ENCODE results near the gene PIEZO1. TPM values are rescaled to one million over a fixed set of nuclear protein-coding genes. Genes with fewer than 3 reads are reported as not detected.

The PIEZO1 gene
- total and polyA plus RNA-seq, 9 of the 15 experiments (the other 6 are each of a cell fraction or from before 2014, with no cell fraction given): 3.6 to 432 (median 131) TPM

DNA sequence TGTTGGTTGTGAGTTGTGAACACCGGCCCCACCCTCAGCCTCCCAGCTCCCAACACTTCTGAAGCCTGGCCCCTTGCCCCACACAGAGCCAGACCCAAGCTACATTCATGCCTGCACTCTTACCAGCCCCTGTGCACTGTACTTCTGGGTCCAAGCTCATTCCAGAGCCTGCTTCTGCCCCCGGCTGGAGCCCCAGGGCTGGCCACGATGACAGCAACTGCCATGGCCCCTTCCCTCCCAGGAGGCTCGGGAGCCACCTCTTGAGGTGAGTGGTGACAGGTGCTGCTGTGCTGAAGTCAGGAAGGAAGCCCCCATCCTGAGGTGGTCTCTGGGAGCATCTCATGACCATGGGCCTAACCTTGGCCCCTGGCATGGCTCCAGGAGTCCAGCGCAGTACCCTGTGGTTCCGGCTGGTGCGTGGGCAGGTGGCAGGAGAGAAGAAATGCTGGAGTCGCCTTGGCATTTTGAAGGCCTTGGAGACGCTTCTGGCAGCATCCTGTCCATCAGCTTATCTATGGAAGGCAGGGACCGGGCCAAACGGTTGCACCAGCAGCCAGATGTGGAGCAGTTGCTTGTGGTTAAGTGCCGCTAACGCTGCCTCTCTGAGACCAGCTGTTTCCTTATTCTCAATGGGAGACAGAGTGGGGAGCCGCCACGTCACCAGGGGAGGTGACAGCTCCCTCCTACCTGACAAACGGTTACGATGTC, 14.7 kb upstream of the PIEZO1 start (continued):
- TF ChIP-seq, protein P1, sequence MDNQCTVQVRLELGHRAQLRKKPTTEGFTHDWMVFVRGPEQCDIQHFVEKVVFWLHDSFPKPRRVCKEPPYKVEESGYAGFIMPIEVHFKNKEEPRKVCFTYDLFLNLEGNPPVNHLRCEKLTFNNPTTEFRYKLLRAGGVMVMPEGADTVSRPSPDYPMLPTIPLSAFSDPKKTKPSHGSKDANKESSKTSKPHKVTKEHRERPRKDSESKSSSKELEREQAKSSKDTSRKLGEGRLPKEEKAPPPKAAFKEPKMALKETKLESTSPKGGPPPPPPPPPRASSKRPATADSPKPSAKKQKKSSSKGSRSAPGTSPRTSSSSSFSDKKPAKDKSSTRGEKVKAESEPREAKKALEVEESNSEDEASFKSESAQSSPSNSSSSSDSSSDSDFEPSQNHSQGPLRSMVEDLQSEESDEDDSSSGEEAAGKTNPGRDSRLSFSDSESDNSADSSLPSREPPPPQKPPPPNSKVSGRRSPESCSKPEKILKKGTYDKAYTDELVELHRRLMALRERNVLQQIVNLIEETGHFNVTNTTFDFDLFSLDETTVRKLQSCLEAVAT (IDR thresholded peaks at IDR 0.05): peak in 1 of 2 experiments; percentile 75; a peak in 1 of 4 replicates
- peak; percentile 52; the same call in 1 of the 2 replicates for TF ChIP-seq OTX1 (CRISPR knock-in tag; IDR thresholded peaks at IDR 0.05)
- TF ChIP-seq, protein P2, sequence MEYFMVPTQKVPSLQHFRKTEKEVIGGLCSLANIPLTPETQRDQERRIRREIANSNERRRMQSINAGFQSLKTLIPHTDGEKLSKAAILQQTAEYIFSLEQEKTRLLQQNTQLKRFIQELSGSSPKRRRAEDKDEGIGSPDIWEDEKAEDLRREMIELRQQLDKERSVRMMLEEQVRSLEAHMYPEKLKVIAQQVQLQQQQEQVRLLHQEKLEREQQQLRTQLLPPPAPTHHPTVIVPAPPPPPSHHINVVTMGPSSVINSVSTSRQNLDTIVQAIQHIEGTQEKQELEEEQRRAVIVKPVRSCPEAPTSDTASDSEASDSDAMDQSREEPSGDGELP (CRISPR knock-in tag; IDR thresholded peaks at IDR 0.05; ENCODE audit: borderline replicate concordance): peak; percentile 100
- TF ChIP-seq, protein P3, sequence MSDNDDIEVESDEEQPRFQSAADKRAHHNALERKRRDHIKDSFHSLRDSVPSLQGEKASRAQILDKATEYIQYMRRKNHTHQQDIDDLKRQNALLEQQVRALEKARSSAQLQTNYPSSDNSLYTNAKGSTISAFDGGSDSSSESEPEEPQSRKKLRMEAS (CRISPR knock-in tag; IDR thresholded peaks at IDR 0.05): peak; percentile 93
- peak; percentile 52; the same call in 1 of the 2 replicates for TF ChIP-seq GABPA (tag; conservative IDR thresholded peaks at IDR 0.05; ENCODE audit: low read depth)
- TF ChIP-seq, protein P4, sequence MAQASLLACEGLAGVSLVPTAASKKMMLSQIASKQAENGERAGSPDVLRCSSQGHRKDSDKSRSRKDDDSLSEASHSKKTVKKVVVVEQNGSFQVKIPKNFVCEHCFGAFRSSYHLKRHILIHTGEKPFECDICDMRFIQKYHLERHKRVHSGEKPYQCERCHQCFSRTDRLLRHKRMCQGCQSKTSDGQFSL (CRISPR knock-in tag; IDR thresholded peaks at IDR 0.05): no peak
- TF ChIP-seq, protein P4 (tag; IDR thresholded peaks at IDR 0.05): no peak
- peak; percentile 41; the same call in 1 of the 2 replicates for TF ChIP-seq JUN (IDR thresholded peaks at IDR 0.05; ENCODE audit: borderline replicate concordance, low read depth, low read length)
- no peak for TF ChIP-seq JUN (CRISPR knock-in tag; IDR thresholded peaks at IDR 0.05; ENCODE audit: borderline replicate concordance)
- TF ChIP-seq ZNF41 (CRISPR knock-in tag; conservative IDR thresholded peaks at IDR 0.05): peak; percentile 77; the same call in 1 of the 2 replicates
- peak; percentile 53 for TF ChIP-seq BHLHE40 (IDR thresholded peaks at IDR 0.05; ENCODE audit: low read length)
- TF ChIP-seq SREBF1 (IDR thresholded peaks at IDR 0.05; ENCODE audit: borderline replicate concordance, low read depth, low read length): no peak
- TF ChIP-seq ZNF717 (CRISPR knock-in tag; IDR thresholded peaks at IDR 0.05): no peak
- TF ChIP-seq, protein P5, sequence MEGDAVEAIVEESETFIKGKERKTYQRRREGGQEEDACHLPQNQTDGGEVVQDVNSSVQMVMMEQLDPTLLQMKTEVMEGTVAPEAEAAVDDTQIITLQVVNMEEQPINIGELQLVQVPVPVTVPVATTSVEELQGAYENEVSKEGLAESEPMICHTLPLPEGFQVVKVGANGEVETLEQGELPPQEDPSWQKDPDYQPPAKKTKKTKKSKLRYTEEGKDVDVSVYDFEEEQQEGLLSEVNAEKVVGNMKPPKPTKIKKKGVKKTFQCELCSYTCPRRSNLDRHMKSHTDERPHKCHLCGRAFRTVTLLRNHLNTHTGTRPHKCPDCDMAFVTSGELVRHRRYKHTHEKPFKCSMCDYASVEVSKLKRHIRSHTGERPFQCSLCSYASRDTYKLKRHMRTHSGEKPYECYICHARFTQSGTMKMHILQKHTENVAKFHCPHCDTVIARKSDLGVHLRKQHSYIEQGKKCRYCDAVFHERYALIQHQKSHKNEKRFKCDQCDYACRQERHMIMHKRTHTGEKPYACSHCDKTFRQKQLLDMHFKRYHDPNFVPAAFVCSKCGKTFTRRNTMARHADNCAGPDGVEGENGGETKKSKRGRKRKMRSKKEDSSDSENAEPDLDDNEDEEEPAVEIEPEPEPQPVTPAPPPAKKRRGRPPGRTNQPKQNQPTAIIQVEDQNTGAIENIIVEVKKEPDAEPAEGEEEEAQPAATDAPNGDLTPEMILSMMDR (IDR thresholded peaks at IDR 0.05 in 2 of 3, conservative IDR thresholded peaks at IDR 0.05 in 1 of 3; ENCODE audit: insufficient read depth in 2 of 3, low read depth in 1 of 3, low read length in 3 of 3): 0 out of 6 replicates have a peak, but pooled peaks of 1 of the 3 experiments have one; percentile 2
- peak; percentile 71; the same call in 1 of the 2 replicates for TF ChIP-seq MTA3 (IDR thresholded peaks at IDR 0.05; ENCODE audit: borderline replicate concordance)
- TF ChIP-seq POLR2G (IDR thresholded peaks at IDR 0.05; ENCODE audit: low read depth, low read length): peak; percentile 53; the same call in 1 of the 2 replicates
- peak; percentile 87 for TF ChIP-seq LCOR (CRISPR knock-in tag; IDR thresholded peaks at IDR 0.05)
- TF ChIP-seq, protein P6, sequence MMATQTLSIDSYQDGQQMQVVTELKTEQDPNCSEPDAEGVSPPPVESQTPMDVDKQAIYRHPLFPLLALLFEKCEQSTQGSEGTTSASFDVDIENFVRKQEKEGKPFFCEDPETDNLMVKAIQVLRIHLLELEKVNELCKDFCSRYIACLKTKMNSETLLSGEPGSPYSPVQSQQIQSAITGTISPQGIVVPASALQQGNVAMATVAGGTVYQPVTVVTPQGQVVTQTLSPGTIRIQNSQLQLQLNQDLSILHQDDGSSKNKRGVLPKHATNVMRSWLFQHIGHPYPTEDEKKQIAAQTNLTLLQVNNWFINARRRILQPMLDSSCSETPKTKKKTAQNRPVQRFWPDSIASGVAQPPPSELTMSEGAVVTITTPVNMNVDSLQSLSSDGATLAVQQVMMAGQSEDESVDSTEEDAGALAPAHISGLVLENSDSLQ (IDR thresholded peaks at IDR 0.05): peak; percentile 91
- TF ChIP-seq, protein P7, sequence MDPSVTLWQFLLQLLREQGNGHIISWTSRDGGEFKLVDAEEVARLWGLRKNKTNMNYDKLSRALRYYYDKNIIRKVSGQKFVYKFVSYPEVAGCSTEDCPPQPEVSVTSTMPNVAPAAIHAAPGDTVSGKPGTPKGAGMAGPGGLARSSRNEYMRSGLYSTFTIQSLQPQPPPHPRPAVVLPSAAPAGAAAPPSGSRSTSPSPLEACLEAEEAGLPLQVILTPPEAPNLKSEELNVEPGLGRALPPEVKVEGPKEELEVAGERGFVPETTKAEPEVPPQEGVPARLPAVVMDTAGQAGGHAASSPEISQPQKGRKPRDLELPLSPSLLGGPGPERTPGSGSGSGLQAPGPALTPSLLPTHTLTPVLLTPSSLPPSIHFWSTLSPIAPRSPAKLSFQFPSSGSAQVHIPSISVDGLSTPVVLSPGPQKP (CRISPR knock-in tag; IDR thresholded peaks at IDR 0.05): no peak
